HG03280 (cell line): ENCODE results near the gene RNU6-8.

Source experiments
- ATAC-seq: cut with Tn5 transposase; IDR thresholded peaks from one replicate; pipeline ENCODE4 v1.9.1; 2021; ENCODE audit warnings: mild to moderate bottlenecking, moderate library complexity; ENCODE audit not compliant: unreplicated experiment

RNU6-8 gene

DNA sequence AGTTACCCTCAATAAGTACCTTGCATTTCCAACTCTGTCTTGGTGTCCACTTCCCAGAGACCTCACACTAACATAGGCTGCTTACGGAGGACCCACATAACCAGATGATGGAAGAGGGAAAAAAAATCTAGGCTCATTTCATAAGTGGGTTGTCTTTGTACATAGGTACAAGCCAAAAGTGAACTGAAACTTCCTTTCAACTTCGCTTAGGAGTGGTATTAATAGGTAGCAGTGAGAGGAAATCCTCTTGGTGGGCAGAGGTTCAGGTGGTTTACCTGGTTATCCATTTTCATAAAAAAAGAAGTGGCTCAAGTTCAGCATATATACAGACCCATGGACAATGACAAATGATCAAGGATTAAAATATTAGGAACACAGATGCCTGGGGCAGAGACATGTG is 37.0 kb downstream of the RNU6-8 start:
- no peak for ATAC-seq
